K562 (cell line): Measurements from ENCODE around the gene NMT2. TPM values are rescaled to one million over a fixed set of nuclear protein-coding genes. Genes with fewer than 3 reads are reported as not detected.

Experiments
- BRD4 ChIP-seq: fragments of 200-600 bp; sonication (generic); IDR thresholded peaks from 2 replicates; pipeline ENCODE4 v1.6.1; 2017; ENCODE audit warnings: inconsistent platforms
- CAMTA2 ChIP-seq: fragments of 250-450 bp; sonication (Bioruptor Pico); conservative IDR thresholded peaks from 2 replicates; pipeline ENCODE4 v1.5.1; 2022
- DPF2 ChIP-seq: fragments of 450-650 bp; IDR thresholded peaks from 2 replicates; pipeline ENCODE4 v1.6.1; 2016
- EGR1 ChIP-seq: fragments of 450-650 bp; conservative IDR thresholded peaks from 2 replicates; pipeline ENCODE4 v1.6.1; 2017; ENCODE audit warnings: mild to moderate bottlenecking
- ELK3 ChIP-seq: fragments of 450-650 bp; formaldehyde crosslinking; IDR thresholded peaks from 2 replicates; pipeline ENCODE4 v1.4.0; 2020; ENCODE audit warnings: mild to moderate bottlenecking
- GATAD2A ChIP-seq: fragments of 450-650 bp; IDR thresholded peaks from 2 replicates; pipeline ENCODE4 v1.6.1; 2017
- IRF9 ChIP-seq: fragments of 450-650 bp; IDR thresholded peaks from 2 replicates; pipeline ENCODE4 v1.6.1; 2016; ENCODE audit warnings: missing biosample characterization, missing genetic modification characterization
- JUN ChIP-seq, 2 experiments: sonication (generic) in 1 of 2; formaldehyde crosslinking in 1 of 2; IDR thresholded peaks; 2 replicates each; pipeline versions ENCODE4 v1.6.1 to v1.8.0; 2012 to 2022; ENCODE audit warnings: borderline replicate concordance in 2 of 2, mild to moderate bottlenecking in 2 of 2, improper control_type of control experiment in 1 of 2, low read depth in 1 of 2, low read length in 1 of 2, missing genetic modification reagents in 1 of 2
- KDM5B ChIP-seq: fragments of 200-600 bp; sonication (generic); IDR thresholded peaks from 2 replicates; pipeline ENCODE4 v1.6.1; 2012; ENCODE audit warnings: low read depth, mild to moderate bottlenecking, moderate library complexity, low read length, control low read depth, inconsistent platforms; ENCODE audit not compliant: insufficient replicate concordance
- KLF13 ChIP-seq: fragments of 450-650 bp; IDR thresholded peaks from 2 replicates; pipeline ENCODE4 v1.6.1; 2016; ENCODE audit warnings: missing genetic modification characterization, low read depth, mild to moderate bottlenecking, missing compliant biosample characterization, moderate library complexity, borderline replicate concordance
- LCOR ChIP-seq: sonication (generic); formaldehyde crosslinking; IDR thresholded peaks from 2 replicates; pipeline ENCODE4 v1.8.0; 2022; ENCODE audit warnings: mild to moderate bottlenecking, missing genetic modification reagents
- MEF2D ChIP-seq: conservative IDR thresholded peaks from 2 replicates; pipeline ENCODE4 v1.6.1; 2016; ENCODE audit warnings: low read depth, missing genetic modification characterization, missing compliant biosample characterization
- MYC ChIP-seq, 2 experiments: fragments of 250-450 bp in 1 of 2; sonication (Bioruptor Pico) in 1 of 2; IDR thresholded peaks; 2 replicates each; pipeline versions ENCODE4 v1.5.1 to v1.6.1; 2012 to 2021; ENCODE audit warnings: low read depth in 2 of 2, borderline replicate concordance in 1 of 2, improper control_type of control experiment in 1 of 2, low read length in 1 of 2, mild to moderate bottlenecking in 1 of 2, moderate library complexity in 1 of 2
- NR3C1 ChIP-seq: sonication (generic); formaldehyde crosslinking; IDR thresholded peaks from 2 replicates; pipeline ENCODE4 v1.8.1; 2022; ENCODE audit warnings: missing genetic modification reagents
- PHB2 ChIP-seq: fragments of 450-650 bp; IDR thresholded peaks from 2 replicates; pipeline ENCODE4 v1.6.1; 2017; ENCODE audit warnings: low read depth
- RNF2 ChIP-seq: sonication (generic); IDR thresholded peaks from 2 replicates; pipeline ENCODE4 v1.6.1; 2016
- SAP30 ChIP-seq: fragments of 200-600 bp; sonication (generic); IDR thresholded peaks from 2 replicates; pipeline ENCODE4 v1.6.1; 2012; ENCODE audit warnings: borderline replicate concordance, low read depth, mild to moderate bottlenecking, moderate library complexity, low read length, control low read depth, inconsistent platforms; ENCODE audit not compliant: insufficient read depth, poor library complexity, severe bottlenecking
- SMAD2 ChIP-seq: fragments of 150-350 bp; IDR thresholded peaks from 2 replicates; pipeline ENCODE4 v1.6.1; 2014; ENCODE audit warnings: low read depth, mild to moderate bottlenecking, low read length
- SMAD4 ChIP-seq: fragments of 250-450 bp; sonication (Bioruptor Pico); conservative IDR thresholded peaks from 2 replicates; pipeline ENCODE4 v1.8.0; 2021; ENCODE audit warnings: inconsistent platforms, mild to moderate bottlenecking, moderate library complexity
- SNAPC5 ChIP-seq: fragments of 250-450 bp; sonication (Bioruptor Pico); IDR thresholded peaks from 2 replicates; pipeline ENCODE4 v1.8.0; 2021; ENCODE audit warnings: moderate library complexity, mild to moderate bottlenecking, inconsistent platforms
- SP1 ChIP-seq: sonication (generic); formaldehyde crosslinking; IDR thresholded peaks from 2 replicates; pipeline ENCODE4 v1.8.1; 2022; ENCODE audit warnings: mild to moderate bottlenecking, missing genetic modification reagents
- TEAD4 ChIP-seq, 2 experiments: sonication (generic) in 1 of 2; formaldehyde crosslinking in 1 of 2; IDR thresholded peaks; 2 replicates each; pipeline versions ENCODE4 v1.6.1 to v1.8.0; 2012 to 2022; ENCODE audit warnings: borderline replicate concordance in 1 of 2, inconsistent platforms in 1 of 2, low read length in 1 of 2, mild to moderate bottlenecking in 1 of 2, missing genetic modification reagents in 1 of 2
- TRIM24 ChIP-seq, 2 experiments: fragments of 450-650 bp; IDR thresholded peaks; 2 replicates each; pipeline ENCODE4 v1.6.1; 2016
- ZC3H8 ChIP-seq: fragments of 450-650 bp; IDR thresholded peaks from 2 replicates; pipeline ENCODE4 v1.6.1; 2017
- ZNF384 ChIP-seq: IDR thresholded peaks from 2 replicates; pipeline ENCODE4 v1.6.1; 2012; ENCODE audit warnings: low read depth, low read length, improper control_type of control experiment
- polyA plus RNA-seq, 8 experiments: library from polyadenylated mRNA; depleted of rRNA in 4 of 8; stranded (reverse) in 5 of 8; unstranded in 3 of 8; fragments of >200 nt; fragmentation: Nextera tagmentation in 2 of 8; fragmentation: Illumina TruSeq in 1 of 8; extraction: Ambion mirVana in 2 of 8; extraction: Trizol in 1 of 8; gene quantifications; 2 replicates each; pipeline versions ENCODE4 v1.2.1 to v1.2.3, GENCODE V29; 2011 to 2014; ENCODE audit warnings: inconsistent platforms in 1 of 8, missing spikeins in 1 of 8
- total RNA-seq, 7 experiments: library from RNA; depleted of rRNA in 6 of 7; stranded (reverse); fragments of >200 nt in 6 of 7; fragmentation: Illumina TruSeq in 2 of 7; extraction: Trizol in 2 of 7; gene quantifications; 2 replicates each; pipeline versions ENCODE4 v1.2.1 to v1.2.3, GENCODE V29; 2011 to 2021; ENCODE audit warnings: low replicate concordance in 1 of 7
- TF ChIP-seq, protein P1 (sequence below): fragments of 450-650 bp; IDR thresholded peaks from 2 replicates; pipeline ENCODE4 v1.6.1; 2016

Gene NMT2
- total and polyA plus RNA-seq, 9 of the 15 experiments (the other 6 are each of a cell fraction or from before 2014, with no cell fraction given), result 5.2 to 15.9 (median 10.8) TPM

DNA sequence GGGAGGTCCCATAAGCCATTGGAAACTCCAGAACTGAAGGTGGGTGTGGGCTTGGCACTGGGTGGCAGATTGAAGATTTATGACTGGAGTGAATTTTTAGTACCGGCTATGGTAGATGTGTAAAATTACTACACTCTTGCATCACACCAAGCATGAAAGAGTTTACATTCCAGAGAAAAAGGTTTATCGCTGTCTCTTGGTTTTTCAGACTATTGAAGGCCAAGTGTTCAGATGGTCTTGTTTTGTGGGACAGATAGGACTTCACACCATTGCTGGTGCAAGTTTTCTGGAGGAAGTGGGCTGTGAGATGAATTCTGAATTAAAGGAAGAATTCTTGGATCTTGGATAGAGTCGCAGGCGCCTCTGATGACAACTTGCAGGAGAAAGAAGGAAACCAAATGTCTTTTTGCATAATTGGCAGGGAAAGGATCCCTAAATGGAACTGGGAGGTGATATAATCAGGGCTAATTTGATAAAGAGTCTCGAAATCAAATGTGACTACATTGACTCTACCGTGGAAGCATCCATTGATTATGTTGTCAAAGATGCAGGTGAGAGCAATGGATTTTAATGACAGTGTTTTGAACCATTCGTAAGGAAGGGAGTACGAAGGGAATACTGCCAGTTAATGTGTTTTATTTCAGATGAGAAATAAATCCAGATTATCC, 14.2 kb upstream of the NMT2 start (continued):
- TF ChIP-seq BRD4, result no peak; the same call in 1 of the 2 replicates
- peak; percentile 17; the same call in 1 of the 2 replicates for TF ChIP-seq IRF9 (tag)
- TF ChIP-seq MEF2D (tag), result 0 out of 2 replicates have a peak, but pooled peaks have one; percentile 47
- no peak for TF ChIP-seq CAMTA2 (CRISPR knock-in tag)
- 0 out of 2 replicates have a peak, but pooled peaks have one; percentile 21 for TF ChIP-seq DPF2
- TF ChIP-seq KDM5B, result no peak
- TF ChIP-seq SMAD2, result no peak
- TF ChIP-seq SNAPC5 (CRISPR knock-in tag), result no peak
- TF ChIP-seq, protein P1, sequence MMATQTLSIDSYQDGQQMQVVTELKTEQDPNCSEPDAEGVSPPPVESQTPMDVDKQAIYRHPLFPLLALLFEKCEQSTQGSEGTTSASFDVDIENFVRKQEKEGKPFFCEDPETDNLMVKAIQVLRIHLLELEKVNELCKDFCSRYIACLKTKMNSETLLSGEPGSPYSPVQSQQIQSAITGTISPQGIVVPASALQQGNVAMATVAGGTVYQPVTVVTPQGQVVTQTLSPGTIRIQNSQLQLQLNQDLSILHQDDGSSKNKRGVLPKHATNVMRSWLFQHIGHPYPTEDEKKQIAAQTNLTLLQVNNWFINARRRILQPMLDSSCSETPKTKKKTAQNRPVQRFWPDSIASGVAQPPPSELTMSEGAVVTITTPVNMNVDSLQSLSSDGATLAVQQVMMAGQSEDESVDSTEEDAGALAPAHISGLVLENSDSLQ, result peak; percentile 96
- TF ChIP-seq NR3C1 (CRISPR knock-in tag), result no peak
- TF ChIP-seq EGR1, result no peak
- no peak for TF ChIP-seq KLF13 (tag)
- TF ChIP-seq SP1 (CRISPR knock-in tag), result no peak
- no peak for TF ChIP-seq PHB2
- peak; percentile 47 to 86; a peak in 2 of 4 replicates for TF ChIP-seq TRIM24 (IDR thresholded peaks at IDR 0.05)
- TF ChIP-seq TEAD4 (IDR thresholded peaks at IDR 0.05; ENCODE audit: low read length), result peak; percentile 63; the same call in 1 of the 2 replicates
- TF ChIP-seq TEAD4 (CRISPR knock-in tag; IDR thresholded peaks at IDR 0.05; ENCODE audit: borderline replicate concordance), result no peak
- TF ChIP-seq ZC3H8, result no peak
- 0 out of 2 replicates have a peak, but pooled peaks have one; percentile 37 for TF ChIP-seq LCOR (CRISPR knock-in tag)
- no peak for TF ChIP-seq ELK3 (CRISPR knock-in tag)
- 0 out of 2 replicates have a peak, but pooled peaks have one; percentile 50 for TF ChIP-seq SMAD4
- peak; percentile 50; the same call in 1 of the 2 replicates for TF ChIP-seq MYC (IDR thresholded peaks at IDR 0.05; ENCODE audit: low read depth, low read length)
- no peak for TF ChIP-seq MYC (CRISPR knock-in tag; IDR thresholded peaks at IDR 0.05; ENCODE audit: borderline replicate concordance, low read depth)
- no peak for TF ChIP-seq JUN (IDR thresholded peaks at IDR 0.05; ENCODE audit: borderline replicate concordance, low read depth, low read length)
- no peak for TF ChIP-seq JUN (CRISPR knock-in tag; IDR thresholded peaks at IDR 0.05; ENCODE audit: borderline replicate concordance)
- TF ChIP-seq RNF2, result peak; percentile 24; the same call in 1 of the 2 replicates
- TF ChIP-seq ZNF384, result peak; percentile 49
- TF ChIP-seq GATAD2A, result no peak
- no peak for TF ChIP-seq SAP30
